Lower lobe of right lung (tissue), 2 donors: ENCODE data around the gene ASCL4. TPM values are rescaled to one million over a fixed set of nuclear protein-coding genes. Genes with fewer than 3 reads are reported as not detected.

ENCODE experiments used
- ATAC-seq, 2 donors: fragments of 200-7000 bp; cut with Tn5 transposase; one replicate each; pipeline ENCODE4 v1.9.1; 2020 to 2022; ENCODE audit warnings: mild to moderate bottlenecking in 2 of 2, moderate library complexity in 2 of 2
- DNase-seq: peaks from one replicate; pipeline ENCODE4 v3.0.0-alpha.2; 2020
- H3K27ac ChIP-seq: fragments of 200-600 bp; one replicate; pipeline ENCODE4 v1.8.0; 2022
- H3K27me3 ChIP-seq: fragments of 200-600 bp; one replicate; pipeline ENCODE4 v1.8.0; 2022; ENCODE audit warnings: low read depth
- H3K36me3 ChIP-seq: fragments of 200-600 bp; one replicate; pipeline ENCODE4 v1.8.0; 2022; ENCODE audit warnings: mild to moderate bottlenecking
- H3K4me1 ChIP-seq: fragments of 200-600 bp; one replicate; pipeline ENCODE4 v1.8.0; 2022
- H3K4me3 ChIP-seq: fragments of 200-600 bp; one replicate; pipeline ENCODE4 v1.8.0; 2022; ENCODE audit warnings: mild to moderate bottlenecking
- H3K9me3 ChIP-seq: fragments of 200-600 bp; one replicate; pipeline ENCODE4 v1.8.0; 2022
- CTCF ChIP-seq: fragments of 200-600 bp; IDR thresholded peaks from one replicate; pipeline ENCODE4 v1.8.0; 2022; ENCODE audit warnings: antibody characterized with exemption, mild to moderate bottlenecking
- intact Hi-C: fragments of 100-400 bp; cut with DNase I; formaldehyde crosslinking; loops from one replicate; pipeline ENCODE4 v1.11.0; 2022
- total RNA-seq: library from RNA; stranded (reverse); fragmentation: NEBNext Ultra II Directional; extraction: Animal tissue kit (Norgen Biotek cat#: 25700); gene quantifications from one replicate; pipeline ENCODE4 v1.2.1, GENCODE V29; 2021
- donor health status: DM: no; HTN: yes; CAD: no; lungs with severe emphysema.

Gene ASCL4
- total RNA-seq, 1 donor from 2014 or later = not detected

DNA sequence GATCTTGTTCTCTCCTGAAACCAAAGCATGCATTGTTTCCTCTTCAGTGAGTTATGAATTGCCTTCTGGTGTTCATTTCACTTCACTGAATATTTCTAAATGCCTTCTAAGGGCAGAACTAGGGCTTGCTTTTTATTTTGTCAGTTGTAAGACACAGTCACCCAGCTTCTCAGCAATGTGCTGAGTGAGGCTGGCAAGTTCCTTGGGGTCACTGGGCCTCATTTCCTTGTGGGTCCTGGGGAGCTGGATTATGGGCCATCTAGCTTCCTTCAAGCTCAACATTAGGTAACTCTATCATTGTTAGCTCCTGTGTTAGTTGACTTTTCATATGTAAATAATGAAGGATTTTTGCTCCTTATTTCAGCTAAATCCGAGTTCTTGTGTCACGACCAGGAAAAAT is 13.8 kb downstream of the ASCL4 start:
- no peaks in the 10 kb centered on the region for H3K36me3 ChIP-seq
- intact Hi-C loops = no loop called here

GRCh38 chr12:107788690-107789458 is 14.4 kb downstream of the ASCL4 start:
- no peaks in the 10 kb centered on the region for H3K36me3 ChIP-seq
- DNase-seq = no peak
- H3K27me3 ChIP-seq = no peaks in the 10 kb centered on the region
- intact Hi-C loops = no loop called here
- no peak for TF ChIP-seq CTCF
- no peaks in the 10 kb centered on the region for H3K9me3 ChIP-seq
- no peak overlapping the region for H3K4me3 ChIP-seq
- ATAC-seq = no peak
- H3K27ac ChIP-seq = no peak overlapping the region
- no peaks in the 10 kb centered on the region for H3K4me1 ChIP-seq

More for the DNA sequence above, 13.8 kb downstream of the ASCL4 start:
- no peaks in the 10 kb centered on the region for H3K9me3 ChIP-seq
- no peaks in the 10 kb centered on the region for H3K27me3 ChIP-seq
- H3K27ac ChIP-seq = no peak overlapping the region
- no peak for TF ChIP-seq CTCF
- no peak overlapping the region for H3K4me3 ChIP-seq
- no peaks in the 10 kb centered on the region for H3K4me1 ChIP-seq
- no peak for ATAC-seq
- no peak for DNase-seq

GRCh38 chr12:107791465-107792089 is 17.1 kb downstream of the ASCL4 start:
- no peak overlapping the region for H3K27ac ChIP-seq
- no peaks in the 10 kb centered on the region for H3K27me3 ChIP-seq
- intact Hi-C loops = no loop called here
- H3K4me3 ChIP-seq = no peak overlapping the region
- TF ChIP-seq CTCF = no peak
- ATAC-seq (no peak), DNase-seq (no peak)
- no peaks in the 10 kb centered on the region for H3K36me3 ChIP-seq
- H3K4me1 ChIP-seq = no peaks in the 10 kb centered on the region
- no peaks in the 10 kb centered on the region for H3K9me3 ChIP-seq

- intact Hi-C loops = no loop called here
- ATAC-seq (no peak), DNase-seq (no peak)
- Histone ChIP-seq H3K9me3 (no peaks in the 10 kb centered on the region), H3K4me1 (no peaks in the 10 kb centered on the region), H3K4me3 (no peak overlapping the region), H3K36me3 (no peaks in the 10 kb centered on the region), H3K27ac (no peak overlapping the region), H3K27me3 (no peaks in the 10 kb centered on the region)
- no peak for TF ChIP-seq CTCF
Measured at GRCh38 chr12:107794451-107794850, 19.9 kb downstream of the ASCL4 start.

- no peak for ATAC-seq
Measured at GRCh38 chr12:107798580-107798979, 24.1 kb downstream of the ASCL4 start.

More at GRCh38 chr12:107798580-107798979, 24.1 kb downstream of the ASCL4 start:
- Histone ChIP-seq H3K4me1 (no peaks in the 10 kb centered on the region), H3K27me3 (no peaks in the 10 kb centered on the region), H3K36me3 (no peaks in the 10 kb centered on the region), H3K4me3 (no peak overlapping the region), H3K9me3 (no peaks in the 10 kb centered on the region), H3K27ac (no peak overlapping the region)
- intact Hi-C loops = no loop called here
- no peak for TF ChIP-seq CTCF
- no peak for DNase-seq
